Left lobe of liver (tissue), 2 donors: Measurements from ENCODE around the gene UGP2. TPM values are rescaled to one million over a fixed set of nuclear protein-coding genes. Genes with fewer than 3 reads are reported as not detected.
"Not testable (repeated sequence)": the region's sequence is repeated elsewhere in the genome, so short reads cannot be mapped to it uniquely, and the experiment has no call there.

Experiments used
- ATAC-seq: fragments of 200-7000 bp; cut with Tn5 transposase; one replicate; pipeline ENCODE4 v1.9.1; 2020; ENCODE audit warnings: mild to moderate bottlenecking, moderate library complexity
- DNase-seq: peaks from one replicate; pipeline ENCODE4 v3.0.0-alpha.2; 2020; ENCODE audit warnings: low spot score
- total RNA-seq: library from RNA; stranded (reverse); gene quantifications from one replicate; pipeline ENCODE4 v1.2.1, GENCODE V29; 2021
- donor health status: DM: no; HTN: no; CAD: no; lungs with moderate emphysema.
- donor health status: DM: no; HTN: yes; CAD: no.

Gene UGP2
- 303 TPM for total RNA-seq

DNA sequence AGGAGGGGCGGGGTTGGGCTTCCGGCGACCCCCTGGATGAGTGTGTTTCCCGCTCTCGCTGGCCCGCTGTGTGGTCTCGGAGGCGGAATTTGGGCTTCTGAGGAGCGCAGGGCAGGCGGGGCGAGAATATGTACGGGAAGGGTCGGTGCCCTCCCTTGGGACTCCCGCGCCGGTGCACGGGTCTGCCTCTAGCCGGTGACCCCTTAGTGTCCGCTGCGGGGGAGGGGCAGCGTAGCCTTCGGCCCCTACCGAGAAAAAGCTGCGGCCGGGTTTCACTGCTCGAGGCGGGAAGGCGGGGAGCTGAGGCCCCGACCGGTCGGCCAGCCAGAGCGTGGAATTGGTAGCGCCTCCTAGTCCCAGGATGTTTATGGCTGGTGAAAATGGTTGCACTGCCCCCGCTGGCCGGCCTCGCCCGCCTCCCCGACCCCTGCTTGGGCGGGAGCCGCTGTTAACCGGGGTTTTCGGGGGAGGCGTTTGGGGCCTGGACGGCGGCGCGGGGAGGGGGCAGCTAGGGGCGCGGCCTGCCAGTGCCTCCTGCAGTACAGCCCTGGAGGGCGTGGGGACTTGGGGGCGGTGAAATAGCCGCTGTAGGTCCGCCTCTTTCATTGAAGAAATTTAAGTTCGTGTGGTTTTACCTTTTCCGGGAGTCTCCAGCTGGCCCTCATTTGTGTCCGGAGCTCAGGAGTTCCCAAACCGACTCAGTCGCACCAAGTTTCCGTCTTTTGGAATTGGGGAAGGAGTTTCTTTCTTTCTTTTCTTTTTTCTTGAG, at the start of gene UGP2:
Gene UGP2, plus strand, starts transcription at position 643 of the 769 bp plus-strand sequence. CDS start 290 bp downstream, outside the sequence.
- DNase-seq (peak; percentile 97), ATAC-seq (peak; percentile 83)

DNA sequence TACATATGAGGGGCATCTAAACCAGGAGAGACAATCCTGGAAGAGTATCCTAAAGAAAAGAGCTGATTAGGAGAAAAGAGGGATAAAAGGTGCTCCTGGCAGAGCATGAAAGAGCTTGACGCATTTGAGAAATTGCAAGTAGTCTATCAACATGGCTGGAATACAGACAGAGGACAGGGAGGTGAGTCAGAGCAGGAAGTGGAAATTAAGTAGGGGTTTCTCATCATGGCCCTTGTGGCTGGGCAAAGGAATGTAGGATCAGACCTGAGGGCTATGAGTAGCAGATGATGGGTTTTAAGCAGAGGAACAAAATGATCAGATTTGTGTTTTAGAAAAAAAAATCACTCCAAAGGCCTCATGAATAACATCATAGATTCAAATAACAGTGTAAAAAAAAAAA, 49.2 kb upstream of the UGP2 start:
- ATAC-seq (no peak), DNase-seq (no peak)

DNA sequence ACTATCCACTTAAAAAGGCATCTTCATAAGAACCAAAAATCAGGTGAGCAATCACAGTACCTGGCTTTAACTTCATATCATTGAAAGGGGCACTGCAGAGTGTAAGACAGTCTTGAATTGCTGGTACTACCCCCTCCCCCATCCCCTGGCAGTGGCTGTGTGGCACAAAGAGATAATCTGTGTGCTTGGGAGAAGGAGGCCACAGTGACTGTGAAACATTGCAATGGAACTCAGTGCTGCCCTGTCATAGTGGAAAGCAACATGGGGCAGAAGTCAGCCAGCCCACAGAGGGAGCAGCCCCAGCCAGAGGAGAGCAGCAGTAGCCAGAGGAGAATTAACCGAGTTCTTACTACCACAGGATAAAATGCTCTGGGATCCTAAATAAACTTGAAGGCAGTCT, 45.3 kb upstream of the UGP2 start:
- ATAC-seq (no peak), DNase-seq (no peak)

DNA sequence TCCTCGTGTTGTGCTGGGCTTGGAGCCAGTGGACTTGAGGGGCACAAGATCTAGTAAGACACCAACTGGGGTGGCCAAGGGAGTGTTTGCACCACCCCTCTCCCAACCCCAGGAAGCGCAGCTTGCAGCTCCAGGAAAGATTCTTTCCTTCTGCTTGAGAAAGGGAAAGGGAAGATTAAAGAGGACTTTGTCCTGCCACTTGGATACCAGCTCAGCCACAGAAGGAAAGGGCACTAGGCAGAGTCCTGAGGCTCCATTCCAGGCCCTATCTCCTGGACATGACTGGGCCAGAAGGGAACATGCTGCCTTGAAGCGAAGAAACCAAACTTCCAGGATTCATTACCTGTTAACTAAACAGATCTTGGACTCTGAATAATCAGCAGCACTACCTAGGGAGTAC, 44.9 kb upstream of the UGP2 start:
- no peak for ATAC-seq
- DNase-seq: no peak

DNA sequence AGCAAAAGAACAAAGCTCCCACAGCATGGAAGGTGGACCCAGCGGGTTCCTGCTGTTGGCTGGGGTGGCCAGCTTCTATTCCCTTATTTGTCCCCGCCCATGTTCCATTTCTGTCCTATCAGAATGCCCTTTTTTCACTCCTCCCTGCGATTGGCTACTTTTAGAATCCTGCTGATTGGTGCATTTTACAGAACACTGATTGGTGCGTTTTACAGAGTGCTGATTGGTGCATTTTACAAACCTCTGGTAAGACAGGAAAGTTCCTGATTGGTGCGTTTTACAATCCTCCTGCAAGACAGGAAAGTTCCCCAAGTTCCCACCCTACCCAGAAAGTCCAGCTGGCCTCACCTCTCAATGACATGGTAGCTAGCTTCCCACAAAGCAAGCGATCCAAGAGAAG, 40.2 kb upstream of the UGP2 start:
- ATAC-seq: no peak
- no peak for DNase-seq

DNA sequence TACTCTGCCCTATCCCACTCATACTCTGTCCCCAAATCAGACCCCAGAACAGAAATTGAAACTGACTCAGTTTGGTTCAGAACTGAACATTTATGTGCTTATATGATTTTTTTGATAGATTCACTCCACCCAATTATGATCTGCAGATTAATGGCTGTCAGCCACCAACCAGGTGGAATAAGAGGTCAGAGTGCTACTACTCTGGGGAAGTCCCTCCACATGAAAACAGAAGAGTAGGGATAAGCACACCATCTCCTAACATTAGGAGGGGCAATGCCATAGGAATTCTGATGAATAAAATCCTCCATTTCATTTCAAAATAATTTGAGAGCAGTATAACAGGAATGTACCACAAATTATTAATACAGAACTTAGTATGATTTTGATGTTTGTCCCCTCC, 36.3 kb upstream of the UGP2 start:
- DNase-seq (no peak), ATAC-seq (peak; percentile 78)

DNA sequence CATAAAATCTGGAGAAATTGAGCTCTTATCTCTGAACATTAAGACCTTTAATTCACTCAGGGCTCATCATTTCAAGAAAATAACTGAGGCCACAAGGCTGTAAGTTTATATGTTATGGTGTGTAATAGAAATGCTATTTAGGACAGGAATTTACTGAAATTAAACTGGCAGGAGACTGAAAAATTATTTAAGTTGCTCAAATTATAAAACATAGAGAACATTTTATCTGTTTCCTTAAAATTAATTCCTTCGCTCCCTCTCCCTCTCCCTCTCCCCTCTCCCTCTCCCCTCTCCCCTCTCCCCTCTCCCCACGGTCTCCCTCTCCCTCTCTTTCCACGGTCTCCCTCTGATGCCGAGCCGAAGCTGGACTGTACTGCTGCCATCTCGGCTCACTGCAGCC, 33.7 kb upstream of the UGP2 start:
- DNase-seq, ATAC-seq: not testable (repeated sequence)

DNA sequence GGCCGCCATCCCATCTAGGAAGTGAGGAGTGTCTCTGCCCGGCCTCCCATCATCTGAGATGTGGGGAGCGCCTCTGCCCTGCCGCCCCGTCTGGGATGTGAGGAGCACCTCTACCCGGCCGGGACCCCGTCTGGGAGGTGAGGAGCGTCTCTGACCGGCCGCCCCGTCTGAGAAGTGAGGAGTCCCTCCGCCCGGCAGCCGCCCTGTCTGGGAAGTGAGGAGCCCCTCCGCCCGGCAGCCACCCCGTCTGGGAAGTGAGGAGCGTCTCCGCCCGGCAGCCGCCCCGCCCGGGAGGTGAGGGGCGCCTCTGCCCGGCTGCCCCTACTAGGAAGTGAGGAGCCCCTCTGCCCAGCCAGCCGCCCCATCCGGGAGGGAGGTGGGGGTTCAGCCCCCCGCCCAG, 32.8 kb upstream of the UGP2 start:
- ATAC-seq, DNase-seq: not testable (repeated sequence)

DNA sequence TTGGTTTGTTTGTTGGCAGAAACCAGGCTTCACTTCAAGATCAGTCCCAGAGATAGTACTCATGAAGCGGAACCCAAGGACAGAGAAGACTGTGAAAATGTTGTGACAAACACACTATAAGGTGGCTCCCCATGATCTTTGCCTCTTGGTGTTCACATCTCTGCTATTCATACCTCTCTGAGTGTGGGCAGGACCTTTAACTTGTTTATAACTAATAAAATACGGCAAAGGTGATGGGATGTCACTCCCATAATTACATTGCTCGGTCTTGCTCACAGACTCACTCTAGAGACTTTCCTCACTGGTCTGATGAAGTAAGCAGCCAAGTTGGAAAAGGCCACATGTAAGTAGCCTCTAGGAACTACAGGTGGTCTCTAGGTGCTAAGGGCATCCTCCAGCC, 30.6 kb upstream of the UGP2 start:
- ATAC-seq (no peak), DNase-seq (no peak)

DNA sequence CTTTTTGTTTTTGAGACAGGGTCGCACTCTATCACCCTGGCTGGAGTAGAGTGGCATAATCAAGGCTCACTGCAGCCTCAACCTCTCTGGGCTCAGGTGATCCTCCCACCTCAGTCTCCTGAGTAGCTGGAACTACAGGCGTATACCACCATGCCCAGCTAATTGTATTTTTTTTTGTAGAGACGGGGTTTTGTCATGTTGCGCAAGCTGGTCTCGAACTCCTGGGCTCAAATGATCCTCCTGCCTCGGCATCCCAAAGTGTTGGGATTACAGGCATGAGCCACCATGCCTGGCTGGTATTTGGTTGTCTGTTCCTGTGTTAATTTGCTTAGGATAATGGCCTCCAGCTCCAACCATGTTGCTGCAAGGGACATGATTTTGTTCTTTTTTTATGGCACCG, 29.8 kb upstream of the UGP2 start:
- ATAC-seq, DNase-seq: not testable (repeated sequence)

DNA sequence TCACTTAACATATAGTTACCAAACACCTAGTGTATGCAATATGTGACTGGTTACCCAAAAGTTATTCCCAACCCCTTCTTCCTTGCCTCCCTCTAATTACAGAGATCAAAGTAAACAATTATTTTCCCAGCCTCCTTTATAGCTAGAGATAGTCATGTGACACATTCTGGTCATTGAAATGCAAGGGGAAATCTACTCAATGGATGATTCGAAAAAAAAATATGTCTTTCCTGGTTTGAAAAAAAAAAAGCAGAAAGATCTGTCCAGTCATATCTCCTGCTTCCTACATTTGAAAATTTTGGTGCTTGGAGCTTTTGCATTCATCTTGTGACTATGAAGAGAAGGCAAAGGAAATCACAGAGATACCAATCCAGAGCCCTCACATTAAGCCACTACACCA, 27.6 kb upstream of the UGP2 start:
- DNase-seq: no peak
- ATAC-seq: no peak

DNA sequence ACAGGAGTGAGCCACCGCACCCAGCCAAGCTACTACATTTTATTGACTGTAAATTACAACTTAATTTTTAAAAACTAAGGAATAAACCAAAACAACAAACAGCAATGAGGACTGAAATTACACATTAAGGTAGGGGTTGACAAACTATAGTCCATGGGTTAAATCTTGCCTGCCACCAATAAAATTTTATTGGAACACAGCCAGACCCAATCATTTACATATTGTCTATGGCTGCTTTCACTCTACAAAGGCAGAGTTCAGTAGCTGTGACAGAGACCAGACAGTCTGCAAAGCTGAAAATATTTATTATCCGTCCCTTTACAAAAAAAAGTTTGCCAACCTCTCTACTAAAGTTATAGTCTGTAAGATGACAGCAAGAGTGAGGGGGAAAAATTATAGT, 24.3 kb upstream of the UGP2 start:
- ATAC-seq: no peak
- DNase-seq: no peak

DNA sequence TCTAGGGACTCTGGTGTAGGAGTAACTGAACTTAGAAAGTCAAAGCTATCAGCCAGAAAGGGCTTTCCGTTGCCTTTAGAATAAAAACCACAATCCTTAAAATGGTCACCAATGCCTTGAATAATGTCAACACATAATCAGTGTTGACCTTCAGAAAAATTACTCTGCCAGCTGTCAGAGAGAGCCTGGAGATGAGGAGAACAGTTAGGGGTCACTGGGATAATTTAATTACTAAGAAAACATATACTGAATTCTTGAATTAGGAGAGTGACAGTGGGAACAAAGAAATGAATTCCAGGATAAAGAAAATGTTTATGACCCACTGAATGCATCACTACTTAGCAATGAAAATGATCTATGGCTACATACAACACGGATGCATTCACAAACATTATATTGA, 23.4 kb upstream of the UGP2 start:
- no peak for ATAC-seq
- DNase-seq: no peak

DNA sequence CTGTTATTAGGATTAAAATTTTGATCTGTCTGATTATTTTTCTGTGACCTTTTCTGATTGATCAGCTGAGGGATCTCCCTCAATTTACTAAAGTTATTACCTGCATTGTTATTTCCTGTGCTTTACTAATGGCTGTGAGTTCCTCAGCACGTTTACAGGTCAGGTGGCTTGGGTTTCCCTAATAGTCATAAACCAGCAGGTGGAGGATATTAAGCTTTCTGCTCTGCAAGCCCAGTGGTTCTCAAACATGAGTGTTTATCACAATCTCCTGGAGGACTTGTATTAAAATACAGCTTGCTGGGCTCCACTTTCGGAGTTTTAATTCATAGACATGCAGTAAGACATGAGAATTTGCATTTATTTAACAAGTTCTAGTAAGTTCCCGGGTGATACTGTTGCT, 22.4 kb upstream of the UGP2 start:
- no peak for ATAC-seq
- no peak for DNase-seq

DNA sequence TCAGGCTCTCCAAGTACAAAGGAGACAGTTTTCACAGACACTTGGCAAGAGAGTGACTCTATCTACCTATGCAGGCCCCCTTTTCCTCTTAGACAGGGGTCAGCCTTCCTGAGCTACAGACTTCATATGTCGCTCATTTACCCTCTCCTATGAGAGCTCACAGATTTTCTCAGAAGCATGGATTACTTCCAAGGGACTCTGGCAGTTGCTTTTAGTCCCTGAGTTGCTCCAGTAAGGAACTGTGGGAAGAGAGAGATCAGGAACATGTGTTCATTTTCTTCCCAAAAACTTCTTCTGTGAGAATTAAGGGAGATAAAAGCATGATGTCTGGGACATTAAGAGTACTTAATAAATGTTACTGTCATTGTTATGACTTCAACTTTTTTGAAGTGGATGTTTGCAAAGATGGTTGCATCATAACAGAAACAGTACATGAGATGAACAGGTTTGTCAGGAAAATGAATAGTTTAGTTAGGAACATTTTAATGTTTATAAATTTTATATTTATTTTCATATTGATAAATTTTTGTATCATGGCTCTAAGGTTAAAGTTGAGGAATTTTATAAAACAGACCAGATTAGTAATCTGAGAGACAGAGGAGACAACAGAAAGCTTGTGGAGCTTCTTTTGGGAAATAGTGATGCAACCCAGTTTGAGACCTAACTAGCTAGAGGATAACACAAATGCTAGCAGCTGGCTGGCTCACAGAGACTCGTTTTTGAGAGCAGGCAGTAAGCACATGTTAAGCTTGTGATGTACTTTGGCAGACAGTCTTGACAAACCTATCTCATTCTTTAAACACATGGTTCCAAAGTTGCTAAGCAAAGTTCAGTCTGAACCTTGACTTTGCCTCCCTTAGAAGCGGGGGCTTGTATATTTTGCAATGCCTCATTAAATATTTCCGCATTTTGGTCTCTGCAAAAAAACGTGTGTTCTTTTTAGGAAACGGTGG, 21.7 kb upstream of the UGP2 start:
- DNase-seq (peak; percentile 82), ATAC-seq (peak; percentile 81)

DNA sequence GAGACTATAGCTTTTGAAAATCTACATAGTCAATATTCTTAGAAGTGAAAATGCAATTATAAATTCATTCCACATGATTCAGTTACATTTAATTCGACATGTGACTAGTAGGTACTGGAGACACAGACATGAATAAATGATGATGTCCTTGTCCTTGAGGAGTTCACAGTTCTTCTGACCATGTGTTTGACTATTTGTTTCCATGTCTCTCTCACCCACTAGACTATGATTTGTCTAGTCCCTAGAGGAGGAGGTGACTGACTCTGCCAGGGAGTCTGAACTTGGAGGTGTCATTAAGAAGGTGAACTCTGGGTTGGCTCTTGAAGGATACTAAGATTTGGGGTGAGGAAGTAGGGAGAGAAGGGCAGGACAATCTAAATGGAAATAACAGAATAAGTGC, 20.7 kb upstream of the UGP2 start:
- ATAC-seq: peak; percentile 25

DNA sequence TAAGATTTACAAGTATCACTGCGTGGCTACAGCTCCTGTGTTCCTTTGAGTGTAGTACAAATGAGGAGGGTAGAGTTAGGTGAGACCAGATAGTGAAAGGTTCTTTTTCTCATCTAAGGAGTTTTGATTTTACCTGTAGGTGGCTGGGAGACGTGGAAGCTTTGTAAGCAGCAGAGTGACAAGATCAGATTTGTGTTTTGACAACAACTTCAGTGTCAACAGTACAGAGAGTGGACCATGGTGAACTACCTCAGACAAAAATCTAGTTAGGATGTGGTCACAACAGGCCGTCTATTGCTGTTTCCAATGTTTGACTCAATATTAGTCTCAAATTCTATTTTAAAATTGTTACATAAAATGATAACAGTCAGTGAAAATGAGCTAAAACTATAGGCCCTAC, 20.3 kb upstream of the UGP2 start:
- DNase-seq (no peak), ATAC-seq (peak; percentile 45)

More for the DNA sequence above, 20.7 kb upstream of the UGP2 start:
- DNase-seq: no peak

DNA sequence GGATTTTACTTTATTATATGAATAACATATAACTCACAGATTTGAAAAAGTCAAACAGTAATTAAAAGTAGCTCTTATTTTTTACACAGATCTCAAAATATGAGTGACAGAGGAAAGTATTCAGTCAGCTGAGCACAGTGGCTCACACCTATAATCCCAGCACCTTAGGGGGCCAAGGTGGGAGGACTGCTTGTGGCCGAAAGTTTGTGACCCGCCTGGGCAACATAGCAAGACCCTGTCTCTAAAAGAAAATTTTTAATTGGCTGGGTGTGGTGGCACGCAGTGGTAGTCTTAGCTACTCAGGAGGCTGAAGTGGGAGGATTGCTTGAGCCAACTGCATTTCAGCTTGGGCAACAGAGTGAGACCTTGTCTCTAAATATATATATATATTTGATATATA, 19.2 kb upstream of the UGP2 start:
- DNase-seq (no peak), ATAC-seq (no peak)

DNA sequence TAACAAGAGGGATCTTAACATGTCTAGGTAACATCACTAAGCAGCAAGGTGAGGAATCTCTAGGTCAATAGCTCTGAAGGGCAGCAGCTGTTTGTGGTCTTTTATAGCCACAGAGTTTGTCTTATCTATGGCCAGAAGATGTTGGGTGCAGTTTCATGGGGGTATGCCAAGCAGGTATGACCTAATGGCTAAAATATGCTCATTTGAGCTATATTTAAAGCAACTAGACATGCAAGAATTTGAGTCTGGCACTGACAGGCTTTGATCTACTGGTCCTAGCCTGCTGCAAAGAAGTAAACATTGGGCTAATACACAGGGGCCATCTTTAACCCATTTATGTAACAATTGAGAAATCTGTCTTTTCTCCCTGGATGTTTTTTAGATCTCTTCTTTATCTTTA, 13.9 kb upstream of the UGP2 start:
- ATAC-seq (peak; percentile 44), DNase-seq (no peak)

DNA sequence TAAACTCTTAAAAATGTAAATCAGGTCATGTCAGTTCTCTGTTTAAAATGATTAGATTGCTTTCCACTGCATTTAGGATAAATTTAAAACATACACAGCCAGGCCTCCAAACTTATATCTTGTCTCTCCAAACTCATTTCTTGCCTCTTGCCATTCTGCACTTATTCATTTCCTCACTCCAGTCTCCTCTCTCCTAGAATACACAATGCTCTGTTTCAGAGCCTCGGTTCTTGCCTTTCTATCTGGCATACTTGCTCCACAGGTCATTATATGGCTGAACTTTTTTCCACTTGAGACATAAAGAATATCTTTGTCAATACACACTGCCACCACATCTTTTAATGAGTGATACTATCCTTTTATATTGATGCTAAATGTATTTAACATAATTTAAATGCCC, 10.5 kb upstream of the UGP2 start:
- ATAC-seq: no peak
- DNase-seq: no peak

DNA sequence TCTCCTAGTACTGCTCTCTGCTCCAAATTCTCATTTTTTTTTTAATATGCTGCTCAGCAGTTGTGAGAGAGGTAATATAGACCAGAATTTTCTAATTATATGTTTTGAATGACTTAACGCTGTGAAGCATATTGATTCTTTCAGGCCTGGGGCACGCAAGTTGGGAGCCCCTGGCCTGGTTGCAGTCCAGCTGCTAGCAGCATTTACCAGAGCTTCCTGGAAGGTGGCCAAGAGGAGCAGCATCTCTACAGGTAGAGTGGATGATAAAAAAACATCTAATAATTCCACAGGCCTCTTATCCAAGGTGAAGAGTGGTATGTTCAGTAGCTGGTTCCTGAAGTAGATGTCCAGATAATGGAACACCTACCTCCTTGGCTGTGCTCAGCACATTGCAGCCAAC, 7.3 kb upstream of the UGP2 start:
- DNase-seq (no peak), ATAC-seq (no peak)

DNA sequence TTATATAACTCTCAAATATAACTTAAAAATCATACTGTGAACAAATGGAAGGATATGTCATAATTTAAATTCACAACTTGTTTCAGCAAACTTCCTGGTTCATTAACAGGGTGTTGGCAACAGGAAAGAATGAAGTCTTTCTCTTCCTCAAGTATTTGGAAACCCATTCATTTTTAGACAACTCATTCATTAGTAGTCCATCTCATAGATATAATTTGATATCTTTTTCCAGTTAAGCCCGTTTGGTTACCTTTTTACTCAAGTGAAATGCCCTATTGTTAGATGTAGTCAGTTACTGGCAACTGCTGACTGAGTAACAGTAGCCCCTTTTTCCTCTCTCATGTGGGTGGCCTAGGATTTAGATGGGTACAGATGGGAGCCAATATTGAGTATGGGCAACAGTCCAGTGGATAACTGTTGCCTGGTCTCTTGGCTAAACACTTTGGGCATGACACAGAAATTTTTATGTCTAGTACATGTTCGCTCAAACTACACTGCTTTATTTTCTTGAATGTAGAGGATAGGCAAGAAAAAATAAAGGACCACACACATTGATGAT, 4.6 kb upstream of the UGP2 start:
- ATAC-seq: no peak
- no peak for DNase-seq
